Endometrium (tissue), 2 donors: Measurements from ENCODE around the gene CDON.

Experiments used
- FAIRE-seq: peaks from 2 replicates; lab custom pipeline; 2012; peaks lifted over from hg19 to GRCh38; lab: Jason Lieb, UNC
- donor health status: control.
- donor health status: control.

Gene CDON

GRCh38 chr11:126062679-126063506 is at the start of gene CDON:
TSS of gene CDON (minus strand) at chr11:126062866. CDS start at chr11:126023476, 39,390 bp downstream.
- no peak for FAIRE-seq

- no peak for FAIRE-seq
Observed at GRCh38 chr11:126111458-126112116, 48.9 kb upstream of the CDON start.

- FAIRE-seq: no peak
Observed at GRCh38 chr11:126109941-126110731, 47.5 kb upstream of the CDON start.

GRCh38 chr11:126106594-126107328 is 44.1 kb upstream of the CDON start:
- no peak for FAIRE-seq

- no peak for FAIRE-seq
Observed at GRCh38 chr11:126105748-126106080, 43.0 kb upstream of the CDON start.

GRCh38 chr11:126105022-126105747 is 42.5 kb upstream of the CDON start:
- FAIRE-seq: no peak

GRCh38 chr11:126104420-126104819 is 41.8 kb upstream of the CDON start:
- FAIRE-seq: no peak

GRCh38 chr11:126103150-126103549 is 40.5 kb upstream of the CDON start:
- no peak for FAIRE-seq

GRCh38 chr11:126102436-126102981 is 39.8 kb upstream of the CDON start:
- no peak for FAIRE-seq

GRCh38 chr11:126101930-126102283 is 39.2 kb upstream of the CDON start:
- no peak for FAIRE-seq

- FAIRE-seq: no peak
Observed at GRCh38 chr11:126101251-126101929, 38.7 kb upstream of the CDON start.

GRCh38 chr11:126100716-126101115 is 38.0 kb upstream of the CDON start:
- no peak for FAIRE-seq

- FAIRE-seq: no peak
Observed at GRCh38 chr11:126098204-126098769, 35.6 kb upstream of the CDON start.

GRCh38 chr11:126095745-126096144 is 33.1 kb upstream of the CDON start:
- FAIRE-seq: no peak

- no peak for FAIRE-seq
Observed at GRCh38 chr11:126090452-126090851, 27.8 kb upstream of the CDON start.

- FAIRE-seq: no peak
Observed at GRCh38 chr11:126088999-126089398, 26.3 kb upstream of the CDON start.

- no peak for FAIRE-seq
Observed at GRCh38 chr11:126086248-126086647, 23.6 kb upstream of the CDON start.

- FAIRE-seq: no peak
Observed at GRCh38 chr11:126084608-126084912, 21.9 kb upstream of the CDON start.

- FAIRE-seq: no peak
Observed at GRCh38 chr11:126083829-126084607, 21.4 kb upstream of the CDON start.
